Fibroblast of pulmonary artery (primary cell): ENCODE data around the gene COQ9.

ENCODE experiments used
- DNase-seq: peaks from one replicate; pipeline ENCODE4 v3.0.0-alpha.2; 2010; ENCODE audit warnings: low read depth
- H3K4me3 ChIP-seq: replicated peaks from 2 replicates; pipeline ENCODE4 v1.5.1; 2011; ENCODE audit warnings: low read depth, mild to moderate bottlenecking, control low read depth, low read length, moderate library complexity
- TF ChIP-seq, protein P1 (sequence below): IDR thresholded peaks from 2 replicates; pipeline ENCODE4 v1.5.1; 2011; ENCODE audit warnings: mild to moderate bottlenecking, control low read depth, low read length, inconsistent platforms; ENCODE audit errors: missing control alignments

The COQ9 gene

DNA sequence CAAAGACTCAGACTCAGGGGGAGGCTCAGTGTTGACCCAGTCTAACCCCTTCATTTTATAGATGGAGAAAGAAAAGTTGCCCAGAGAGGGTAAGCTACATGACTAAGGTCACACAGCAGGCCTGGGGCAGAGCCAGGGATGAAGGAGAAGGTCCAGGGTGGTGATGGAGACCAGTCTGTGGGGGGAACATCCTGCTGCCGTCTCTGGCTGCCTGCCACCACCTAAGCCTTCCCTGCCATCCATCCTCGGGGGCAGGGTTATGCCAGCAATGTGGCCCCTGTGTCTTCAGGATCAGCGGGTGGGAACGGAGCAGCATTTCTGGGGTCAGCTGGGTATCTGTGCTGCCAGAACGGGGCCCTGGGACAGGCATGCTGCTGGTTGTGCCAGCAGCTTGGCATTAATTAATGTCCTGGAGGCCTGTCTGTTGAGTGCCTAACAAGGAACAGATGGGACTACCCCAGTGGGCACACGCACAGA is 33.5 kb downstream of the COQ9 start:
- TF ChIP-seq, protein P1, sequence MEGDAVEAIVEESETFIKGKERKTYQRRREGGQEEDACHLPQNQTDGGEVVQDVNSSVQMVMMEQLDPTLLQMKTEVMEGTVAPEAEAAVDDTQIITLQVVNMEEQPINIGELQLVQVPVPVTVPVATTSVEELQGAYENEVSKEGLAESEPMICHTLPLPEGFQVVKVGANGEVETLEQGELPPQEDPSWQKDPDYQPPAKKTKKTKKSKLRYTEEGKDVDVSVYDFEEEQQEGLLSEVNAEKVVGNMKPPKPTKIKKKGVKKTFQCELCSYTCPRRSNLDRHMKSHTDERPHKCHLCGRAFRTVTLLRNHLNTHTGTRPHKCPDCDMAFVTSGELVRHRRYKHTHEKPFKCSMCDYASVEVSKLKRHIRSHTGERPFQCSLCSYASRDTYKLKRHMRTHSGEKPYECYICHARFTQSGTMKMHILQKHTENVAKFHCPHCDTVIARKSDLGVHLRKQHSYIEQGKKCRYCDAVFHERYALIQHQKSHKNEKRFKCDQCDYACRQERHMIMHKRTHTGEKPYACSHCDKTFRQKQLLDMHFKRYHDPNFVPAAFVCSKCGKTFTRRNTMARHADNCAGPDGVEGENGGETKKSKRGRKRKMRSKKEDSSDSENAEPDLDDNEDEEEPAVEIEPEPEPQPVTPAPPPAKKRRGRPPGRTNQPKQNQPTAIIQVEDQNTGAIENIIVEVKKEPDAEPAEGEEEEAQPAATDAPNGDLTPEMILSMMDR: no peak
- DNase-seq: no peak
- H3K4me3 ChIP-seq: no peak overlapping the region

DNA sequence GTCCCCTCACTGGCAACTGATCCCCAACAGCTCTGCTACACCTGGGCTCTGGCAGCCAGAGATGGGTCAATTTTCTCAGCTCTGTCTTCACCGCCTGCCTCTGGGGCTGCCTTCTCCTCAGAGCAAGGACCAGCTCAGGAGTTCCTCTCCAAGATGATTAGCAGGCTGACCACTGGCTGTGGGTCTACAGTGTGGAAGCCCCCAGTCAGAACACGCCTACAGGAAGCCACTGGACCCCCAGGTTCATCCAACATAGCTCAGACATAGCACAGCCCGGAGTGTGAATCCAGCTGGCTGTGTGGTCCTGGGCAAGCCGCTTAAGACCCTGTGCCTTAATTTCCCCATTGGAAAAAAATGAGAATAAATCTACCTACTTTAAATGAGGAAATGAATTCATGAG is 34.1 kb downstream of the COQ9 start:
- TF ChIP-seq, protein P1: no peak
- no peak for DNase-seq
- no peak overlapping the region for H3K4me3 ChIP-seq

DNA sequence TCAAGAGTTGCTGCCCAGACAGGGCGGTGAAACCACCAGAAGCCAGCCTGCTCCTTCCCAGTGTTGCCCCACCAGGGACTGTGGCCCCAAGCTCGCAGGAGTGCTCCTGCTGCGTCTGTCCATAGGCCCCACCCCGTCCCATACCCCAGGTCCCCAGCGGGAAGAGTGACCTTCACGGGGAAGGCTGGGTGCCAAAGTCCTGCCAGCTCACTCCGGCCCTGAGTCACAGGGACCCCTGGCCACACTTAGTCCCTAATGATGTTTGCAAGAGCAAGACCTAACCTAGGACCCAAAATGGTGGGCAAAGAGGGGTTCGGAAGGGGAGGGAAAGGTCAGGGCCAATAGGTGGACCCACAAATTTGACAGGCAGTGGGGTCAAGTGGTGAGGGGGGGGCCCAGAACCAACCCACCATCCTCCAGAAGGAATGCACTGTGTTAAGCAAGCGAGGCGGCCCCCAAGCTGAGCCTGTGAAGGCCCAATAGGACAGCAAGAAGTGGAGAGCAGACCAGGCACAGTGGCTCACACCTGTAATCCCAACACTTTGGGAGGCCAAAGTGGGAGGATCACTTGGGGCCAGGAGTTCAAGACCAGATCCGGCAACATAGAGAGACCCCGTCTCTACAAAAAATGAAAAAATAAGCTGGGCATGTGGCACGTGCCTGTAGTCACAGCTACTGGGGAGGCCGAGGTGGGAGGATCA is 35.7 kb downstream of the COQ9 start:
- no peak for DNase-seq
- TF ChIP-seq, protein P1: no peak
- no peak overlapping the region for H3K4me3 ChIP-seq

DNA sequence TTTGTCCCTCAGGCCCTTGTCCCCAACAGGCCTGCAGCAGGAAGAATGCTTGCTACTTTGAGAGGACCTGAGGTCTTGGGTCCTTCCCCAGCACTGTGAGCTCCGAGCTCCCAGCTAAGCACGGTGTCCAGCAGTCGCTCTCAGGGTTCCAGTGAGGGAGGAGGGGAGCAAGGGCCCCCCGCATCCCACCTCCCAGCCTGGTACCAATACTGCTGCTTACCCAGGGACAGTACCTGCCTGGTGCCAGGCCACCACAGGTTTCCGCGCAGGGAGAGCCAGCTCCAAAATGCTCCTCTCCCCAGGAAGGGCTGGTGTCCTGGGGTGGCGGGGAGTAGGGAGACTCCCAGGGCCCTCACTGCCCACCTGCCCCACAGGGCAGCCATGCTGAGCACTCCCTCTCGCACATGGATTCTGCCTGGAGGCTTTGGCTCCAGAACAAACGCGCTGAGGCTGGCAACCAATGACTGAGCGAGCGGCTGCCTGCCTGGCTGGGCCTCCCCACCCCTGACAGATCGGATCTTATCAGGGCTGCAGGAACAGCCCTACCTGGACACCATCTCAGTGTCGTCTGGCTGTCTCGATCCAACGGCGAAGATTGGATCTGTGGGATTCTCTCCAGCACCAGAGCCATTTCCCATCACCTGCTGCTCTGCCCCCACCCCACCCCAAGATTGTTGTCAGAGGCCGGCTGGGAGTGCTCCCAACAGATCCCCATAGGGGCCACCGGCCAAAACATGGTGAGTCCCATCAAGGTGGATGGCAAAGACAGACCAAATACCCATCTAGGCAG is 36.6 kb downstream of the COQ9 start:
- TF ChIP-seq, protein P1: no peak
- DNase-seq: no peak
- H3K4me3 ChIP-seq: no peak overlapping the region

DNA sequence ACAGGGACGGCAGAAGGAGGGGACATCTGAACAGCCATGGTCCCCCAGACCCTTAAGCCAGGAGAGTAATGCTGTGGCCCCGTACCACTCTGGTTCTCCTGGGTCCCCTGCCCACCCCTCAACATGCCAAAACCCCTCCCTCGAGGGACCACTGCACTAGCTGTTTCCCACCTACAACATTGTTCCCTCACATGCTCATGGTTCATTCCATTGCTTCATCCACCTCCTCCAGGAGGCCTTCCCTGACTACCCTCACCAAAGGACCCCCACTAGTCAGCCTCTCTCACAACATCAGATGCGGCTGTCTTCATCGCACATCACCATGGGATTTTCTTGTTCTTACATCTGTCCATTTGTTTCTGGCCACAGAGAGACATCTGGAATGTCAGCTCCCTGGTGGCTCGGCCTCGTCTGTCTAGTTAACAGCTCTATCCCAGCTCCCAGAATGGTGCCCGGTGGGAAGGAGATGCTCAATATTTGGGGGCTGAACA is 37.3 kb downstream of the COQ9 start:
- no peak for DNase-seq
- no peak overlapping the region for H3K4me3 ChIP-seq
- TF ChIP-seq, protein P1: no peak

DNA sequence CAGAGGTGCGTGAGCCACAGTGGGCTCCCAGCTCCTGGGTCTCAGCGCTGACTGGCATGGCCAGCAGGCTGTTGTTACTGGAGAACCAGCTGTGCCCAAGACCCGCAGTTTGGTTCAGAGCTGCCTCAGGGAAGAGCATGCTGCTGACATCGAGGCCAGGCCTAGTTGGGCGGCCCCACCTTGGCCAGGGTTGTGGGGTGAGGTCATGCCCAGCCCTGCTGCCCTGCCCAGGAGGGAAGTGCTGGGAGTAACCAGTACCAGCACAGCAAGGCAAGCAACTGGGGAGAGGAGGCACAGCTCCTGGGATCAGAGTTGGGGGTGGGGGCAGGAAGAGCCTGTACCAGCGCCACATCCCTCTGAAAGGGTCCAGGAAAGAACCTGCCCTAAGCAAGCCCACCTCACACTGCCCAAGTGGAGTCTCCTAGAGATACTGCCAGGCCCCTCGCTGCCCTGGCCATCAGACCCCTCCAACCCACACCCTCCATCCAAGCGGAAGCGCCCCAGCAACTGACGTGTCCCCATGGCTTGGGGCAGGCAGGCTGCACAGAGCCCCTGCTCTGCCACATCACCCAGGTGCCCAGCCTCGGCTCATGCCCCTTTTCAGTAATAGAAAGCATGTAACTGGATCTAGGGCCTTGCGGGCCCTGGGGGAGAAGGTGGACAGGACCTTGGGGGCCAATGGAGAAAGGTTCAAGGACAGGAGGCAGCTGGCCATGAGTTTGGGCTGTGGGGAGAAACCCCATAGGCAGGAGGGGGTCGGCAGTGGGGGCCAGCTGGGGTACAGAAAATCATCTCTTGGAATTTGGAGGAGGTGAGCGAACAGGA is 38.0 kb downstream of the COQ9 start:
- H3K4me3 ChIP-seq: peak overlapping the region; percentile 79
- TF ChIP-seq, protein P1: no peak
- DNase-seq: no peak
